Stimulated activated CD4-positive, alpha-beta T cell treated with anti-CD3 and anti-CD28 coated beads, TNF-alpha, amount 100 ng/mL, for 24 hours (primary cell): ENCODE data around the gene OPRM1.

ENCODE experiments used
- DNase-seq, 3 experiments: peaks; one replicate each; pipeline ENCODE4 v3.0.0-alpha.2; 2020; ENCODE audit warnings: low read depth in 3 of 3

The OPRM1 gene

GRCh38 chr6:154080461-154081189 lies 41.6 kb downstream of the OPRM1 start:
- no peak for DNase-seq

GRCh38 chr6:154086510-154086909 lies 47.5 kb downstream of the OPRM1 start:
- no peak for DNase-seq

GRCh38 chr6:154092326-154092962 lies 53.4 kb downstream of the OPRM1 start:
- no peak for DNase-seq

GRCh38 chr6:154093231-154094044 lies 54.4 kb downstream of the OPRM1 start:
- no peak for DNase-seq

- DNase-seq, result no peak
Measured at GRCh38 chr6:154095571-154095970, 56.5 kb downstream of the OPRM1 start.

GRCh38 chr6:154096316-154096715 lies 57.3 kb downstream of the OPRM1 start:
- DNase-seq, result no peak

GRCh38 chr6:154096834-154097233 lies 57.8 kb downstream of the OPRM1 start:
- no peak for DNase-seq

GRCh38 chr6:154099211-154099610 lies 60.2 kb downstream of the OPRM1 start:
- no peak for DNase-seq

- DNase-seq, result no peak
Measured at GRCh38 chr6:154106251-154106650, 67.2 kb downstream of the OPRM1 start.

- DNase-seq, result no peak
Measured at GRCh38 chr6:154111025-154111424, 72.0 kb downstream of the OPRM1 start.

- no peak for DNase-seq
Measured at GRCh38 chr6:154112181-154112809, 73.3 kb downstream of the OPRM1 start.

- no peak for DNase-seq
Measured at GRCh38 chr6:154113392-154113791, 74.4 kb downstream of the OPRM1 start.

GRCh38 chr6:154117485-154117884 lies 78.4 kb downstream of the OPRM1 start:
- no peak for DNase-seq

GRCh38 chr6:154122195-154122925 lies 83.3 kb downstream of the OPRM1 start:
- no peak for DNase-seq

GRCh38 chr6:154123155-154123956 lies 84.3 kb downstream of the OPRM1 start:
- DNase-seq, result no peak

GRCh38 chr6:154125421-154125820 lies 86.4 kb downstream of the OPRM1 start:
- no peak for DNase-seq

- DNase-seq, result no peak
Measured at GRCh38 chr6:154127657-154128056, 88.6 kb downstream of the OPRM1 start.

GRCh38 chr6:154134471-154135147 lies 95.6 kb downstream of the OPRM1 start:
- DNase-seq, result no peak

GRCh38 chr6:154138793-154139192 lies 99.8 kb downstream of the OPRM1 start:
- DNase-seq, result no peak

GRCh38 chr6:154139892-154140291 lies 100.9 kb downstream of the OPRM1 start:
- DNase-seq, result no peak
